Measurements from ENCODE around the gene BOD1L1.

GRCh38 chr4:13542577-13543031, 84.9 kb downstream of the BOD1L1 start:
- TF ChIP-seq POLR2AphosphoS5 (IDR thresholded peaks at IDR 0.05; ENCODE audit: low read depth) (no peak), CTCF (conservative IDR thresholded peaks at IDR 0.05; ENCODE audit: low read depth in 2 of 2) (no peak), ZNF114 (CRISPR knock-in tag; IDR thresholded peaks at IDR 0.05) (no peak), JUNB (IDR thresholded peaks at IDR 0.05; ENCODE audit: unreplicated experiment) (no peak), NANOG (IDR thresholded peaks at IDR 0.05; ENCODE audit: borderline replicate concordance) (no peak), ZNF331 (CRISPR knock-in tag; IDR thresholded peaks at IDR 0.05; ENCODE audit: low read depth) (no peak), CREB1 (CRISPR knock-in tag; IDR thresholded peaks at IDR 0.05; ENCODE audit: low read depth) (no peak), EZH2 (IDR thresholded peaks at IDR 0.05; ENCODE audit: low read depth, unreplicated experiment) (peak; percentile 65)
